HepG2 (cell line): ENCODE results near the gene EIF3L. TPM values are rescaled to one million over a fixed set of nuclear protein-coding genes. Genes with fewer than 3 reads are reported as not detected.

ENCODE experiments used
- GTF2F1 ChIP-seq: fragments of 150-350 bp; IDR thresholded peaks from 2 replicates; pipeline ENCODE4 v1.6.1; 2014; ENCODE audit warnings: low read length
- IKZF5 ChIP-seq: IDR thresholded peaks from 2 replicates; pipeline ENCODE4 v1.6.1; 2018; ENCODE audit warnings: missing genetic modification reagents, mild to moderate bottlenecking, missing compliant biosample characterization
- MEF2D ChIP-seq: sonication (generic); formaldehyde crosslinking; IDR thresholded peaks from 2 replicates; pipeline ENCODE4 v1.5.1; 2020; ENCODE audit warnings: mild to moderate bottlenecking, missing genetic modification reagents
- MTF1 ChIP-seq: sonication (generic); formaldehyde crosslinking; IDR thresholded peaks from 2 replicates; pipeline ENCODE4 v1.5.0; 2020; ENCODE audit warnings: missing genetic modification reagents
- NFE2L2 ChIP-seq: fragments of 150-350 bp; IDR thresholded peaks from 2 replicates; pipeline ENCODE4 v1.6.1; 2014; ENCODE audit warnings: low read length
- NKX3-1 ChIP-seq: sonication (generic); formaldehyde crosslinking; IDR thresholded peaks from 2 replicates; pipeline ENCODE4 v1.5.0; 2020; ENCODE audit warnings: missing genetic modification reagents
- PHB2 ChIP-seq: fragments of 450-650 bp; IDR thresholded peaks from 2 replicates; pipeline ENCODE4 v1.6.1; 2018; ENCODE audit not compliant: partially characterized antibody
- POLR2G ChIP-seq: fragments of 200-400 bp; formaldehyde crosslinking; IDR thresholded peaks from 2 replicates; pipeline ENCODE4 v1.6.1; 2018; ENCODE audit warnings: mild to moderate bottlenecking, low read depth, low read length, moderate library complexity
- RARG ChIP-seq: sonication (generic); formaldehyde crosslinking; IDR thresholded peaks from 2 replicates; pipeline ENCODE4 v1.4.0; 2020; ENCODE audit warnings: low read depth, mild to moderate bottlenecking, missing genetic modification reagents
- RBAK ChIP-seq: sonication (generic); formaldehyde crosslinking; IDR thresholded peaks from 2 replicates; pipeline ENCODE4 v1.5.1; 2020; ENCODE audit warnings: mild to moderate bottlenecking, missing genetic modification reagents
- SOX13 ChIP-seq, 3 experiments: fragments of 450-650 bp in 1 of 3; sonication (generic) in 1 of 3; formaldehyde crosslinking in 1 of 3; IDR thresholded peaks in 2 of 3; conservative IDR thresholded peaks in 1 of 3; 2 replicates each; pipeline versions ENCODE4 v1.5.0 to v1.6.1; 2016 to 2020; ENCODE audit warnings: antibody characterized with exemption in 1 of 3, mild to moderate bottlenecking in 1 of 3, missing compliant biosample characterization in 1 of 3, missing genetic modification reagents in 1 of 3, moderate library complexity in 1 of 3
- STAT5B ChIP-seq: sonication (generic); formaldehyde crosslinking; IDR thresholded peaks from 2 replicates; pipeline ENCODE4 v1.4.0; 2020; ENCODE audit warnings: missing genetic modification reagents
- ZBTB21 ChIP-seq: sonication (generic); formaldehyde crosslinking; IDR thresholded peaks from 2 replicates; pipeline ENCODE4 v1.4.0; 2020; ENCODE audit warnings: missing genetic modification reagents
- ZBTB42 ChIP-seq: sonication (generic); formaldehyde crosslinking; IDR thresholded peaks from 2 replicates; pipeline ENCODE4 v1.5.0; 2020; ENCODE audit warnings: mild to moderate bottlenecking, missing genetic modification reagents
- ZMYM2 ChIP-seq: sonication (generic); formaldehyde crosslinking; IDR thresholded peaks from 2 replicates; pipeline ENCODE4 v1.8.0; 2022; ENCODE audit warnings: mild to moderate bottlenecking, missing genetic modification reagents
- ZNF343 ChIP-seq: sonication (generic); formaldehyde crosslinking; IDR thresholded peaks from 2 replicates; pipeline ENCODE4 v1.4.0; 2020; ENCODE audit warnings: mild to moderate bottlenecking, missing genetic modification reagents
- ZNF484 ChIP-seq: sonication (generic); formaldehyde crosslinking; IDR thresholded peaks from 2 replicates; pipeline ENCODE4 v1.5.1; 2020; ENCODE audit warnings: mild to moderate bottlenecking, low read depth, missing genetic modification reagents, borderline replicate concordance
- ZNF567 ChIP-seq: sonication (generic); formaldehyde crosslinking; IDR thresholded peaks from 2 replicates; pipeline ENCODE4 v1.8.1; 2023; ENCODE audit warnings: mild to moderate bottlenecking, missing genetic modification reagents, borderline replicate concordance
- ZNF577 ChIP-seq: sonication (generic); formaldehyde crosslinking; IDR thresholded peaks from 2 replicates; pipeline ENCODE4 v1.4.0; 2020; ENCODE audit warnings: mild to moderate bottlenecking, low read depth, missing genetic modification reagents, borderline replicate concordance
- ZNF7 ChIP-seq: IDR thresholded peaks from 2 replicates; pipeline ENCODE4 v1.6.1; 2016; ENCODE audit warnings: missing biosample characterization, missing genetic modification reagents
- ZNF75D ChIP-seq: sonication (generic); formaldehyde crosslinking; IDR thresholded peaks from 2 replicates; pipeline ENCODE4 v1.8.1; 2023; ENCODE audit warnings: missing genetic modification reagents, mild to moderate bottlenecking, borderline replicate concordance
- ZNF775 ChIP-seq: sonication (generic); formaldehyde crosslinking; IDR thresholded peaks from 2 replicates; pipeline ENCODE4 v1.4.0; 2020; ENCODE audit warnings: missing genetic modification reagents, mild to moderate bottlenecking, moderate library complexity, borderline replicate concordance
- ZSCAN20 ChIP-seq: sonication (generic); formaldehyde crosslinking; IDR thresholded peaks from 2 replicates; pipeline ENCODE4 v1.4.0; 2020; ENCODE audit warnings: missing genetic modification reagents, mild to moderate bottlenecking, borderline replicate concordance
- polyA plus RNA-seq, 8 experiments: library from polyadenylated mRNA; depleted of rRNA in 3 of 8; stranded (reverse) in 7 of 8; unstranded in 1 of 8; fragments of >200 nt; fragmentation: Illumina TruSeq in 4 of 8; extraction: Trizol in 4 of 8; gene quantifications; 2 replicates each; pipeline versions ENCODE4 v1.2.1 to v1.2.3, GENCODE V29; 2011 to 2016; ENCODE audit warnings: low read depth in 4 of 8, missing spikeins in 1 of 8, mixed read lengths in 1 of 8; ENCODE audit not compliant: insufficient read depth in 1 of 8
- total RNA-seq, 5 experiments: library from RNA; depleted of rRNA; stranded (reverse); fragments of >200 nt; fragmentation: Illumina TruSeq; extraction: Trizol; gene quantifications; 2 replicates each; pipeline ENCODE4 v1.2.3, GENCODE V29; 2016; ENCODE audit warnings: low read depth in 1 of 5
- TF ChIP-seq, protein P1 (sequence below): sonication (generic); formaldehyde crosslinking; IDR thresholded peaks from 2 replicates; pipeline ENCODE4 v1.4.0; 2020; ENCODE audit warnings: mild to moderate bottlenecking, missing genetic modification reagents
- TF ChIP-seq, protein P2 (sequence below): sonication (generic); formaldehyde crosslinking; IDR thresholded peaks from 2 replicates; pipeline ENCODE4 v1.4.0; 2020; ENCODE audit warnings: missing genetic modification reagents, borderline replicate concordance
- TF ChIP-seq, protein P3 (sequence below): IDR thresholded peaks from 2 replicates; pipeline ENCODE4 v1.6.1; 2016; ENCODE audit warnings: control low read depth

The EIF3L gene
- total and polyA plus RNA-seq, 2 of the 13 experiments (the other 11 are each of a cell fraction or from before 2014, with no cell fraction given), result 514 to 793 TPM

GRCh38 chr22:37817705-37818408 lies 31.4 kb upstream of the EIF3L start (continued):
- TF ChIP-seq, protein P1, sequence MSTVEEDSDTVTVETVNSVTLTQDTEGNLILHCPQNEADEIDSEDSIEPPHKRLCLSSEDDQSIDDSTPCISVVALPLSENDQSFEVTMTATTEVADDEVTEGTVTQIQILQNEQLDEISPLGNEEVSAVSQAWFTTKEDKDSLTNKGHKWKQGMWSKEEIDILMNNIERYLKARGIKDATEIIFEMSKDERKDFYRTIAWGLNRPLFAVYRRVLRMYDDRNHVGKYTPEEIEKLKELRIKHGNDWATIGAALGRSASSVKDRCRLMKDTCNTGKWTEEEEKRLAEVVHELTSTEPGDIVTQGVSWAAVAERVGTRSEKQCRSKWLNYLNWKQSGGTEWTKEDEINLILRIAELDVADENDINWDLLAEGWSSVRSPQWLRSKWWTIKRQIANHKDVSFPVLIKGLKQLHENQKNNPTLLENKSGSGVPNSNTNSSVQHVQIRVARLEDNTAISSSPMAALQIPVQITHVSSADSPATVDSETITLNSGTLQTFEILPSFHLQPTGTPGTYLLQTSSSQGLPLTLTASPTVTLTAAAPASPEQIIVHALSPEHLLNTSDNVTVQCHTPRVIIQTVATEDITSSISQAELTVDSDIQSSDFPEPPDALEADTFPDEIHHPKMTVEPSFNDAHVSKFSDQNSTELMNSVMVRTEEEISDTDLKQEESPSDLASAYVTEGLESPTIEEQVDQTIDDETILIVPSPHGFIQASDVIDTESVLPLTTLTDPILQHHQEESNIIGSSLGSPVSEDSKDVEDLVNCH (CRISPR knock-in tag), result no peak
- TF ChIP-seq MTF1 (no peak), NFE2L2 (no peak), ZNF775 (CRISPR knock-in tag) (no peak), ZBTB42 (CRISPR knock-in tag) (no peak), ZNF484 (CRISPR knock-in tag) (no peak), NKX3-1 (no peak), ZMYM2 (CRISPR knock-in tag) (no peak), ZSCAN20 (no peak), SOX13 (IDR thresholded peaks at IDR 0.05) (no peak), SOX13 (CRISPR knock-in tag; conservative IDR thresholded peaks at IDR 0.05 in 1 of 2, IDR thresholded peaks at IDR 0.05 in 1 of 2) (peak in 1 of 2 experiments; percentile 86; a peak in 2 of 4 replicates), STAT5B (no peak), PHB2 (no peak), ZNF343 (CRISPR knock-in tag) (no peak), IKZF5 (CRISPR knock-in tag) (peak; percentile 89), ZNF567 (peak; percentile 92; the same call in 1 of the 2 replicates), ZNF577 (CRISPR knock-in tag) (no peak), RARG (CRISPR knock-in tag) (no peak), GTF2F1 (no peak), ZNF7 (CRISPR knock-in tag) (no peak), ZBTB21 (peak; percentile 81), RBAK (CRISPR knock-in tag) (no peak), POLR2G (peak; percentile 61; the same call in 1 of the 2 replicates), MEF2D (CRISPR knock-in tag) (peak; percentile 77), ZNF75D (CRISPR knock-in tag) (no peak)
- TF ChIP-seq, protein P2, sequence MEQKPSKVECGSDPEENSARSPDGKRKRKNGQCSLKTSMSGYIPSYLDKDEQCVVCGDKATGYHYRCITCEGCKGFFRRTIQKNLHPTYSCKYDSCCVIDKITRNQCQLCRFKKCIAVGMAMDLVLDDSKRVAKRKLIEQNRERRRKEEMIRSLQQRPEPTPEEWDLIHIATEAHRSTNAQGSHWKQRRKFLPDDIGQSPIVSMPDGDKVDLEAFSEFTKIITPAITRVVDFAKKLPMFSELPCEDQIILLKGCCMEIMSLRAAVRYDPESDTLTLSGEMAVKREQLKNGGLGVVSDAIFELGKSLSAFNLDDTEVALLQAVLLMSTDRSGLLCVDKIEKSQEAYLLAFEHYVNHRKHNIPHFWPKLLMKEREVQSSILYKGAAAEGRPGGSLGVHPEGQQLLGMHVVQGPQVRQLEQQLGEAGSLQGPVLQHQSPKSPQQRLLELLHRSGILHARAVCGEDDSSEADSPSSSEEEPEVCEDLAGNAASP (CRISPR knock-in tag), result peak; percentile 86
- TF ChIP-seq, protein P3, sequence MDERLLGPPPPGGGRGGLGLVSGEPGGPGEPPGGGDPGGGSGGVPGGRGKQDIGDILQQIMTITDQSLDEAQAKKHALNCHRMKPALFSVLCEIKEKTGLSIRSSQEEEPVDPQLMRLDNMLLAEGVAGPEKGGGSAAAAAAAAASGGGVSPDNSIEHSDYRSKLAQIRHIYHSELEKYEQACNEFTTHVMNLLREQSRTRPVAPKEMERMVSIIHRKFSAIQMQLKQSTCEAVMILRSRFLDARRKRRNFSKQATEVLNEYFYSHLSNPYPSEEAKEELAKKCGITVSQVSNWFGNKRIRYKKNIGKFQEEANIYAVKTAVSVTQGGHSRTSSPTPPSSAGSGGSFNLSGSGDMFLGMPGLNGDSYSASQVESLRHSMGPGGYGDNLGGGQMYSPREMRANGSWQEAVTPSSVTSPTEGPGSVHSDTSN (CRISPR knock-in tag), result no peak
